ENCODE data around the gene SMIM27. TPM values are rescaled to one million over a fixed set of nuclear protein-coding genes. Genes with fewer than 3 reads are reported as not detected.

Gene SMIM27
- total and polyA plus RNA-seq, 9 of the 15 experiments (the other 6 are each of a cell fraction or from before 2014, with no cell fraction given), result 2.9 to 16.1 (median 7.9) TPM

DNA sequence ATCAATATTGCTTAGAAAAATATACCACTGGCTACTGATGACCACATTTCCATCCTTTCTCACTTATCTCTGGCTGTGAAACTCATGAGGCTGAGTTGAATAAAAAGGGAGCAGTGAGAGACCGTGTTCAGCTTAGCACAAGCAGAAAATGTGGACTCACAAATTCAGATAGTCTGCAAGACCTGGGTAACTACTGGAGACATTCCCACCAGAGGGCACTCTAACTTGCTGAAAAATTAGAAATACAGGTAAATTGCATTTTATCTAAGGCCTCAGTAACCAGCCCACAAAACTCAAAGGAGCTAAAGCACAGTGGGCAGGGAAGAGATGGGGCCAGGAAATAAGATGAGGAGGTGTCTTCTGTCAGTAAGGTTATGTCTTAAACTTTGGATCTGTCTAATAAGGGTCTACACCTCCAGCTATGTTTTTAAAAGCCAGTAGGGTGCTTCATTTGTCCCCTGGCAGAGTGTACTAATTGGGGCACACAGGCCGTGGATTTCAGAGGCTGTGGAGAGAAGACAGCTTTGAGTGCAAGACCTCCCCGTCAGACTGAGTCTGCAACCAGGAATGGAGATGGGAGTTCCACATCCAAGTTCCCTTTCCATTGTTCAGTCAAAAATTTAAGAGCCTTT lies 29.5 kb downstream of the SMIM27 start (continued):
- 0 out of 2 replicates have a peak, but pooled peaks have one; percentile 19 for TF ChIP-seq SMC3 (conservative IDR thresholded peaks at IDR 0.05; ENCODE audit: insufficient read depth, low read depth, low read length)
- no peak for TF ChIP-seq RHOXF2B (CRISPR knock-in tag; conservative IDR thresholded peaks at IDR 0.05)
- TF ChIP-seq SMARCE1 (IDR thresholded peaks at IDR 0.05), result no peak

DNA sequence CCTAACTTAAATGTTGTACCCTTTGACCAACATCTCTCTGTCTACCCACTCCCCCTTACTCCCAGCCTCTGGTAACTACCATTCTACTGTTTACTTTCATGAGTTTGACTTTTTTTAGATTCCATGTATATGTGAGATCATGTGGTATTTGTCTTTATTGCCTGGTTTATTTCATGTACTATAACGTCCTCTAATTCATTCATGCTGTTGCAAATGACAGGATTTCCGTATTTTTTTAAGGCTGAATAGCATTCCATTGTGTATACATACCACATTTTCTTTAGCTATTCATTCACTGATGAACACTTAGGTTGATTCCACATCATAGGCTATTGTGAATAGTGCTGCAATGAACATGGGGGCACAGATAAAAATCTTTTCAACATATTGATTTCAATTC lies 32.7 kb downstream of the SMIM27 start:
- BruUV-seq (replicated peaks), result no TSS peak
- in situ Hi-C loops (cut with MboI), result loop anchor here (5.0 kb wide), 1 partner anchor 383 kb away; no protein-coding TSS in a partner anchor
- Histone ChIP-seq H3K27ac (ENCODE audit: extremely low read depth, low read depth, low read length) (no peak overlapping the region), H3K4me2 (ENCODE audit: insufficient read depth, low read length) (no peak overlapping the region), H3K79me2 (ENCODE audit: control insufficient read depth, insufficient read depth, low read length) (no peaks in the 10 kb centered on the region), H2AFZ (ENCODE audit: low read depth, low read length) (no peak overlapping the region), H4K20me1 (replicated peaks; ENCODE audit: control insufficient read depth, insufficient read depth, low read length) (no peaks in the 10 kb centered on the region), H3K9me1 (ENCODE audit: control insufficient read depth, insufficient read depth, low read length) (no peaks in the 10 kb centered on the region), H3K9me3 (replicated peaks; ENCODE audit: control insufficient read depth, insufficient read depth, low read depth, low read length) (no peaks in the 10 kb centered on the region), H3K9ac (ENCODE audit: insufficient read depth in 1 of 2, low read depth in 2 of 2, low read length in 2 of 2) (no peak overlapping the region), H3K36me3 (ENCODE audit: control insufficient read depth, insufficient read depth, low read length) (no peaks in the 10 kb centered on the region), H3K4me3 (no peak overlapping the region), H3K4me1 (replicated peaks in 1 of 2; ENCODE audit: control insufficient read depth in 2 of 2, insufficient read depth in 2 of 2, low read length in 2 of 2) (no peaks in the 10 kb centered on the region; a peak in 1 of 5 replicates), H3K27me3 (ENCODE audit: control insufficient read depth in 2 of 2, insufficient read depth in 2 of 2, low read length in 2 of 2) (no peaks in the 10 kb centered on the region; a peak in 1 of 5 replicates)
- FAIRE-seq (no peak), ATAC-seq (no peak), DNase-seq (ENCODE audit: extremely low read depth in 1 of 4, low spot score in 3 of 4) (no peak)
- ChIA-PET CTCF (ENCODE audit: low intra/inter-chr PET ratio) (interaction anchor here (4.1 kb wide), 1 partner anchor 384 kb away, joined by 30 read pairs; no protein-coding TSS in a partner anchor), POLR2A (no interaction called here)
- intact Hi-C loops (cut with micrococcal nuclease), result loop anchor here (10.0 kb wide), 1 partner anchor 120 kb away; no protein-coding TSS in a partner anchor
- TF ChIP-seq XRCC4 (IDR thresholded peaks at IDR 0.05; ENCODE audit: extremely low read depth, insufficient read depth, insufficient read length), result no peak
- no peak for TF ChIP-seq ARID1B (IDR thresholded peaks at IDR 0.05)
- no peak for TF ChIP-seq EWSR1 (IDR thresholded peaks at IDR 0.05; ENCODE audit: borderline replicate concordance, low read depth, partially characterized antibody)
- no peak for TF ChIP-seq SRSF3 (IDR thresholded peaks at IDR 0.05; ENCODE audit: insufficient read depth, low read length)
- TF ChIP-seq, protein P1, sequence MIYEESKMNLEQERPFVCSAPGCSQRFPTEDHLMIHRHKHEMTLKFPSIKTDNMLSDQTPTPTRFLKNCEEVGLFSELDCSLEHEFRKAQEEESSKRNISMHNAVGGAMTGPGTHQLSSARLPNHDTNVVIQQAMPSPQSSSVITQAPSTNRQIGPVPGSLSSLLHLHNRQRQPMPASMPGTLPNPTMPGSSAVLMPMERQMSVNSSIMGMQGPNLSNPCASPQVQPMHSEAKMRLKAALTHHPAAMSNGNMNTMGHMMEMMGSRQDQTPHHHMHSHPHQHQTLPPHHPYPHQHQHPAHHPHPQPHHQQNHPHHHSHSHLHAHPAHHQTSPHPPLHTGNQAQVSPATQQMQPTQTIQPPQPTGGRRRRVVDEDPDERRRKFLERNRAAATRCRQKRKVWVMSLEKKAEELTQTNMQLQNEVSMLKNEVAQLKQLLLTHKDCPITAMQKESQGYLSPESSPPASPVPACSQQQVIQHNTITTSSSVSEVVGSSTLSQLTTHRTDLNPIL (CRISPR knock-in tag; IDR thresholded peaks at IDR 0.05), result no peak
- TF ChIP-seq, protein P2, sequence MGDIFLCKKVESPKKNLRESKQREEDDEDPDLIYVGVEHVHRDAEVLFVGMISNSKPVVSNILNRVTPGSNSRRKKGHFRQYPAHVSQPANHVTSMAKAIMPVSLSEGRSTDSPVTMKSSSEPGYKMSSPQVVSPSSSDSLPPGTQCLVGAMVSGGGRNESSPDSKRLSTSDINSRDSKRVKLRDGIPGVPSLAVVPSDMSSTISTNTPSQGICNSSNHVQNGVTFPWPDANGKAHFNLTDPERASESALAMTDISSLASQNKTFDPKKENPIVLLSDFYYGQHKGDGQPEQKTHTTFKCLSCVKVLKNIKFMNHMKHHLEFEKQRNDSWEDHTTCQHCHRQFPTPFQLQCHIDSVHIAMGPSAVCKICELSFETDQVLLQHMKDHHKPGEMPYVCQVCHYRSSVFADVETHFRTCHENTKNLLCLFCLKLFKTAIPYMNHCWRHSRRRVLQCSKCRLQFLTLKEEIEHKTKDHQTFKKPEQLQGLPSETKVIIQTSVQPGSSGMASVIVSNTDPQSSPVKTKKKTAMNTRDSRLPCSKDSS (IDR thresholded peaks at IDR 0.05; ENCODE audit: low read depth, partially characterized antibody), result no peak
- no peak for TF ChIP-seq ZNF76 (CRISPR knock-in tag; IDR thresholded peaks at IDR 0.05; ENCODE audit: borderline replicate concordance)
- TF ChIP-seq ZNF140 (CRISPR knock-in tag; IDR thresholded peaks at IDR 0.05), result no peak
- TF ChIP-seq KHSRP (IDR thresholded peaks at IDR 0.05), result no peak
- no peak for TF ChIP-seq SMC3 (conservative IDR thresholded peaks at IDR 0.05; ENCODE audit: insufficient read depth, low read depth, low read length)
- TF ChIP-seq DNMT1 (IDR thresholded peaks at IDR 0.05), result no peak
- TF ChIP-seq ZNF57 (CRISPR knock-in tag; IDR thresholded peaks at IDR 0.05), result no peak
- 13% methylated on average over 2 of the region's 2 CpGs for WGBS (ENCODE audit: insufficient coverage, low coverage, missing lambda C conversion rate)
